Mononuclear cell (primary cell): ENCODE data around the gene ATAD2B. TPM values are rescaled to one million over a fixed set of nuclear protein-coding genes. Genes with fewer than 3 reads are reported as not detected.
"Not testable (repeated sequence)": the region's sequence is repeated elsewhere in the genome, so short reads cannot be mapped to it uniquely, and the experiment has no call there.

Experiments used
- H3K27me3 ChIP-seq: 2 replicates; pipeline ENCODE4 v1.6.0; 2011; ENCODE audit warnings: low read length, control low read depth; ENCODE audit not compliant: insufficient read depth
- H3K4me1 ChIP-seq: 2 replicates; pipeline ENCODE4 v1.5.1; 2011; ENCODE audit warnings: mild to moderate bottlenecking, low read length, control low read depth; ENCODE audit not compliant: insufficient read depth
- H3K4me3 ChIP-seq: 2 replicates; pipeline ENCODE4 v1.5.1; 2011; ENCODE audit warnings: mild to moderate bottlenecking, low read length, moderate library complexity
- H3K9me3 ChIP-seq: 2 replicates; pipeline ENCODE4 v1.5.1; 2011; ENCODE audit warnings: low read depth, mild to moderate bottlenecking, control low read depth, low read length
- total RNA-seq: library from RNA; depleted of rRNA; stranded (reverse); fragments of >200 nt; gene quantifications from one replicate; pipeline ENCODE4 v1.2.3, GENCODE V29; 2012

ATAD2B gene
- total RNA-seq, 1 donor, result 55.2 TPM

DNA sequence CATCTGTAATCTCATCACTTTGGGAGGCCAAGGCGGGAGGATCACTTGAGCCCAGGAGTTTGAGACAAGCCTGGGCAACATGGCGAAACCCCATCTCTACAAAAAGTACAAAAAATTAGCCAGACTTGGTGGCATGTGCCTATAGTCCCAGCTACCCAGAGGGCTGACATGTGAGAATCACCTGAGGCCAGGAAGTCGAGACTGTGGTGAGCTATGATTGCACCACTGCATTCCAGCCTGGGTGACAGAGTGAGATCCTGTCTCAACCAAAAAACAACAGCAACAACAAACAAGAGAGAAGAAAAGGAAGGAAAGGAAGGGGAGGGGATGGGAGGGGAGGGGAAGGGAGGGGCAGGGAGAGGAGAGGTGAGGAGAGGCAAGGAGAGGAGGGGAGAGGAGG, 203.9 kb downstream of the ATAD2B start:
- H3K4me3 ChIP-seq, H3K4me1 ChIP-seq, H3K27me3 ChIP-seq: not testable (repeated sequence)
- peaks cover 13% of the 10 kb centered on the region for H3K9me3 ChIP-seq

DNA sequence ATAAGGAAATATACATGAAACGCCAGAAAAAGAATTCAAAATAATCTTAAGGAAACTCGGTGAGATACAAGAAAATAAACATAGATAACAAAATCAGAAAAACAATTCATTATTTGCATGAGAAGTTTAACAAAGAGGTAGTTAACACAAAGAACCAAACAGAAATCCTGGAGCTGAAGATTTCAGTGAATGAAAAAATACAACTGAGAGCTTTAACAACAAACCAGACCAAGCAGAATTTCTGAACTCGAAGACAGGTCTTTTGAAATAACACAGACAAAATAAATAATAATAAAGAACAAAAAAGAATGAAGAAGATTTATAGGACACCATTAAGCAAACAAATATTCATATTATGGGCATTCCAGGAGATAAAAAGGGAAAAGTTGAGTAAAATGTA, 204.7 kb downstream of the ATAD2B start:
- no peaks in the 10 kb centered on the region for H3K4me1 ChIP-seq

DNA sequence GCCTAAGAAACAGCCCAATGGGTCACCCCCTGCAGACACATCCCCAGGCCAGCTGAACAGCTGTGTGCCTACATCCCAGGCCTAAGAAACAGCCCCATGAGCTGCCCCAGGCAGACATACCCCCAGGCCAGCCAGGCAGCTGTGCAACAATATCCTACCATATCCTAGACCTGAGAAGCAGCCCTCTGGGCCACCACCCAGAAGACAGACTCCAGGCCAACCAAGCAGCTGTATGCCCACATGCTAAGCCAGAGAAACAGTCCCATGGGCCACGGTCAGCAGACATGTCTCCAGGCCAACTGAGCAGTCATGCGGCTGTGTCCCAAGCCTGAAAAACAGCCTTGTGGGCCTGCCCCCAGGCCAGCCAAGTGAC, 205.5 kb downstream of the ATAD2B start:
- H3K9me3 ChIP-seq, result peaks cover 13% of the 10 kb centered on the region
- H3K27me3 ChIP-seq, result no peaks in the 10 kb centered on the region
- H3K4me1 ChIP-seq, result no peaks in the 10 kb centered on the region
- no peak overlapping the region for H3K4me3 ChIP-seq

More for the DNA sequence above, 204.7 kb downstream of the ATAD2B start:
- Histone ChIP-seq H3K9me3 (peaks cover 13% of the 10 kb centered on the region), H3K4me3 (no peak overlapping the region), H3K27me3 (no peaks in the 10 kb centered on the region)

DNA sequence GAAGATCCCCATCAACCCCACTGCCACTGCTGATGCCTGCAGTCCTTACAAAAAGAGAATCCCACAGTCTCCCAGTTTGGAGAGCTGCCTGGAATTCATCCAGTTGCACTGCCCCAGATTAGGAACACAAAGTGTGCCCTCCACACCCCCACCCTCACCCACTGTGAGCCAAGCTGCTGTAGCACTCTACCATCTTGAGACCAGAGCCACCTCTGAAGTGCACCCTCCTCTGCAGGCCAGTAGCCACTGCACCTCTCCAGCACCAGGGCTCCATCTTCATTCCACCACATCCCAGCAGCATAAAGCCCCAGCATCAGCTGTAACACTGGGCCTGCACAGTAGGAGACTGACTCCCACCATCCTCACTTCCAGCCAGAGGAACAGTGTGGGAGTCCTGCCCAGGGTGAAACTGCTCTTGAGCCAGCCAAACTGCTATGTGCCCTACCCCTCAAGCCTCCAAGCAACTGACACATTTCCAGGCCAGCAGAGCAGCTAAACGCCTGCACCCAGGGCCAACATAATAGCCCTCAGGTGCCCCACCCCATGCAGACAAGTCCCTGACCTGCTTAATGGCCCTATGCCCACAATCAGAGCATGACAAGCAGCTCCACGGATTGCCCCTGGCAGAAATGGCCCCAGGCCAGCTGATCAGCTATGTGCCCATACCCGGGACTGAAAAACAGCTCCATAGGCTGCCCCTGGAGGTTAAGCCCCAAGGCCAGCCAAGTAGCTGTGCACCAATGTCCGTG, 206.0 kb downstream of the ATAD2B start:
- H3K4me1 ChIP-seq, result no peaks in the 10 kb centered on the region
- peaks cover 13% of the 10 kb centered on the region for H3K9me3 ChIP-seq
- H3K27me3 ChIP-seq, result no peaks in the 10 kb centered on the region
- H3K4me3 ChIP-seq, result no peak overlapping the region

DNA sequence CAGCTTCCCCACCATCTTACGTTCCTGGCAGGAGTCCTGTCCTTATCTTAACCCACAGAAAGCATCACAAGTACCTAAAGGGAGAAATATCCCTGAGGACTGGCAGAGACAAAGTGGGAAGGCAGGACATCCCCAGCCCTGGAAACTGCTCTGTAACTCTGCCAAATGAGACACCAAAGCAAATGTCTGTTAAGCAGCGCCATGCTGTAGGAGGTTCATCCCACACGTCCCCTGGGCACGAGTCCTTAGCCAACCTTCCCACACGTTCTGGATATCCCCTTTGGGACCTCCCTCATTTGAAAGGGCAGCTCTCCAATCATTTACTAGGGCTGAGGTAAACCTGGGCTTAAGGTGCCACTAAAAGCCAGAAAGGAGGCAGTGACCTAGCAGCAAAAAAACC, 207.2 kb downstream of the ATAD2B start:
- H3K27me3 ChIP-seq, result no peaks in the 10 kb centered on the region
- no peak overlapping the region for H3K4me3 ChIP-seq
- H3K9me3 ChIP-seq, result peaks cover 13% of the 10 kb centered on the region

DNA sequence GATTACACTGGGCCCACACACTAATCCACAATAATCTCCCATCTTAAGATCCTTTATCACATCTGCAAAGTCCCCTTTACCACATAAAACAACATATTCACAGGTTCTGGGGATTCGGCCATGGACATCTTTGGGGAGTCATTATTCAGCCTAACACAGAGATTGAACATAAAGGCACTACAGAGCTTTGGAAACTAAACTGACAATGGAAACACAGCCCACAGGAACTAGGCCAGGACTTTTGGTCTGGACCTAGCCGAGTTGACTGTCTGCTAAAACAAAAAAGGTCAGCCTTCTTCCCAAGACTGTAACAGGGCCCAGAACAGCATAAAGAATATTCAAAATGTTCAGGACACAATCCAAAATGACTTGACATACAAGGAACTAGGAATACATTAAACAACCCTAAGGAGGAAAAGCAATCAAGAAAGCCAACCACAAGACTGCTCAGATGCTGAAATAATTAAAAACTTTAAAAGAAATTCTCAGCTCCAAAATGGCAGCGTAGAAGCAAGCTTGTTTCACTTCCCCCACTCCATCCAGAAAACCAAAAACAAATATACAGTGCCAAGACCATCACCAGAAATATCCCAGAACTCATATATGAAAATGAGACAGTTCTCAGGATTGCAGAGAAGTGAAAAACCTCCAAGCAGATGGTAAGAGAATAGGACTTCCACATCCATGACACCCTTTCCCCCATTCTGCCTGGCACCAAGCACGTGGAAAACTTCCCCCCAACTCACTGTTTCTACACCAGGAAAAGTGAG, 207.8 kb downstream of the ATAD2B start:
- Histone ChIP-seq H3K4me1 (no peaks in the 10 kb centered on the region), H3K4me3 (no peak overlapping the region), H3K9me3 (peaks cover 13% of the 10 kb centered on the region), H3K27me3 (no peaks in the 10 kb centered on the region)

More for the DNA sequence above, 207.2 kb downstream of the ATAD2B start:
- no peaks in the 10 kb centered on the region for H3K4me1 ChIP-seq

DNA sequence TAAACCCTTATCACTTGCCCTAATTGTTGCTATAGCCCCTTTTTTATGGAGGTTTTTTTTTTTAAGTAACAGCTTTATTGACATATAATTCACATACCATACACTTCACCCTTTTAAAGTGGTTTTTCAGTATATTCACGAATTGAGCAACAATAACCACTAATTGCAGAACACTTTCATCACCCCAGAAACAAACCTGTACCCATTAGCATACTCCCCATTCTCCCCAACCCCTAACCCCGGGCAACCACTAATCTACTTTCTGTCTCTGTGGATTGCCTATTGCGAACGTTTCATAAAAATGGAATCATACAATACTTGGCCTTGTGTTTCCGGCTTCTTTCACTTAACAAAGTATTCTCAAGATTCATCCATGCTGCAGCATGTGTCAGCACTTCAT, 213.6 kb downstream of the ATAD2B start:
- no peaks in the 10 kb centered on the region for H3K9me3 ChIP-seq
- H3K4me3 ChIP-seq, result no peak overlapping the region
- H3K4me1 ChIP-seq, result no peaks in the 10 kb centered on the region
- no peaks in the 10 kb centered on the region for H3K27me3 ChIP-seq

DNA sequence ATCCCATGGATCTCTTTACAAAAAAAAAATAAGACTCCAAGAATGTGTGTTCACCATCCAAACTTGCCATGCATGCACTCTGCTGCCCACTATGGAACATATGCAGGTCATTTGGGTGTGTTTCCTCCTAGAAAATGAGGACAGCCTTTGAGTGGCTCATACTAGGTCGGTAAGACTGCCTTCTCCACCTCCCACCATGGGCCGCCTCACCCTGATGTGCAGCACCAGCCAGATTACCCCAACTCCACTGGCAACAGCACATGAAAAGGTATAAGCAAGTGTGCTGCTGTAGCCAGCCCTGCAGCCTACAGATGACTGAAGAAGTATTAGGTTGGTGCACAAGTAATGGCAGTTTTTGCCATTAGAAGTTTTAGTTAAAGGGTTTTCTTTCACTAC, 214.2 kb downstream of the ATAD2B start:
- Histone ChIP-seq H3K27me3 (no peaks in the 10 kb centered on the region), H3K4me1 (no peaks in the 10 kb centered on the region), H3K9me3 (no peaks in the 10 kb centered on the region), H3K4me3 (no peak overlapping the region)

DNA sequence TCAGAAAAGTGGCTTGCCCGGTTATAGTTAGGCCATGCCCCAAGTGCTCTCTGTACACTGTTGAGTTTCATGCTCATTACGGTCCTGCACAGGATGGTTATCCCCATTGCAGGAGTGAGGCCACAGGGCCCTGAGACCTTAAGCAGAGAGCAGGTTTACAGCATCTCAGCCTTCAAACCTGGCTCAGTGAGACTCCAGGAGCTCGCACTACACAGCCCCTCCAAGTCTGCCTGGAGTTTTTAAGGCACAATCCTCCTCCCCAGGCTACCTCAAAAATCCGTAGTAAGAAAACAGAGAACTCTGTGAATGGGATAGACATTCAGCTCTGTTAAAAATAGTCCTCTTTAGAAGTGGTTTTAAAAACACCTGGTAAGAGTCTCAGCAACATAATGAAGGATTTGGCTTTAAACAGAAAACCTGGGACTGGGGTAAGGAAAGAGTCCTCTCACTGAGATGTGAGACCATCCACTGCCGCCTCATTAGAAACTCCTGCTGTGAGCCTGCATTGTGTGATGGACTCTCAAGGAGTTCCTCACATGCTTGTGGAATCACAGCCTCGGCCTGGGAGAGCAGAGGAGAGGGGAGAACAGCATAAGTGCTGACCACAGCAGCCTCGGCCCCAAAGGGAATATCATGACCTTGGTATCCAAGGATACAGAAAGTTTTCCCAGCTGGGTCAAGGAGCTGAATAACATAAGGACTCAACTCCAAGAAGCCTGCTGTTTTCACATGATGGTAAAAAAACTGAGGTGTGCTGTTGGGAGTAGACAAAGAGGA, 214.8 kb downstream of the ATAD2B start:
- H3K27me3 ChIP-seq, result no peaks in the 10 kb centered on the region
- no peak overlapping the region for H3K4me3 ChIP-seq
- H3K4me1 ChIP-seq, result no peaks in the 10 kb centered on the region
- H3K9me3 ChIP-seq, result no peaks in the 10 kb centered on the region

DNA sequence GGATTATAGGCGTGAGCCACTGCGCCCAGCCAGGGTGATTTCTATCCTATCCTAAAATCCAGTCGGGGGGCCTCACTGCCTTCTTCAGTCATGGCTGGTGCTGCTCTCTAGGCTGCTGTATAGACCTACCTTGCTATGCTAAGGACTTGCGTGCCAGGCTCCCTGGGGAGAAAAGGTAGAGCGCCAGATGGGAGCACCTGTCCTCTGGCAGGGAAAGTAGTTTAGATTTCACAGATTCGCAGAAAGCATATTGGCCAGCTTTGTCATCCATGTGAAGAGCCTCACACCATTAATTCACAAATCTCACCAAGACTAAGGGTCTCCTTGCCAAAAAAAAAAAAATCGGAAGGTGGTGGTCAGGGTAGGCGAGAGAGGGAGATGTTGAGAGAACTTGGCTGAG, 217.6 kb downstream of the ATAD2B start:
- Histone ChIP-seq H3K9me3 (no peaks in the 10 kb centered on the region), H3K4me3 (no peak overlapping the region), H3K4me1 (no peaks in the 10 kb centered on the region), H3K27me3 (no peaks in the 10 kb centered on the region)

DNA sequence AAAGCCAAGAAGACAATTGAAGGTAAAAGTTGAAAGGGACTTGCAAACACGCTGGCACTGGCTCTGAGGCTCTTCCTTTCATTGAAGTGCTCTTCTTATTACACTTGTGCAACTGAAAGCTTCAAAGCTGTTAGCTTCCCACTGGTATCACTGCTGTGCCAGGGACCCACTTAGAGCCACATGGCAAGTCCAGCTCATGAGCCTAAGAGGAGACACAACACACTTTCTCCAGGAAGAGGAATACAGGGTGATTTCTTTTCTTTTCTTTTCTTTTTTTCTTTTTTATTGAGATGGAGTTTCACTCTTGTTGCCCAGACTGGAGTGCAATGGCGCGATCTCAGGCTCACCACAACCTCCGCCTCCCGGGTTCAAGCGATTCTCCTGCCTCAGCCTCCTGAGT, 218.2 kb downstream of the ATAD2B start:
- Histone ChIP-seq H3K27me3 (no peaks in the 10 kb centered on the region), H3K9me3 (no peaks in the 10 kb centered on the region), H3K4me3 (no peak overlapping the region), H3K4me1 (no peaks in the 10 kb centered on the region)

DNA sequence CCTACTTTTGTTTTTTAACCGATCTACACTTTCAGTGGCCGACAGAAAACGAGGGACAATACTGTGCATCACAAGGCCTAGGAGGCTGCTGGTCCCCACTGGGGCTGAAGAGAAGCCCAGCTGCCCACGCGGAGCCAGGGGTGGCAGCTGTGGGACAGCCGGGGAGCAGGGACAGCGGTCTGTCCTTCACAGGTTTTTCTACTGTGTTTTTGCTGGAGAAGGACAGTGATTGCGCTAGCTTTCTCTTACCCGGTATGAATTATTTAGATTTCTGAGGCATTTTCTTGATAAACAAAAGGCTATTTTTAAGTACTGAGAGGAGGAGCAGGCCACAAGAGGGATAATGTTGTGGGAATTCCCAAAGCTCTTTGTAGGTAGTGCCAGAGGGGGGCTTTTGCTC, 219.8 kb downstream of the ATAD2B start:
- Histone ChIP-seq H3K4me3 (no peak overlapping the region), H3K9me3 (no peaks in the 10 kb centered on the region), H3K4me1 (no peaks in the 10 kb centered on the region), H3K27me3 (no peaks in the 10 kb centered on the region)

DNA sequence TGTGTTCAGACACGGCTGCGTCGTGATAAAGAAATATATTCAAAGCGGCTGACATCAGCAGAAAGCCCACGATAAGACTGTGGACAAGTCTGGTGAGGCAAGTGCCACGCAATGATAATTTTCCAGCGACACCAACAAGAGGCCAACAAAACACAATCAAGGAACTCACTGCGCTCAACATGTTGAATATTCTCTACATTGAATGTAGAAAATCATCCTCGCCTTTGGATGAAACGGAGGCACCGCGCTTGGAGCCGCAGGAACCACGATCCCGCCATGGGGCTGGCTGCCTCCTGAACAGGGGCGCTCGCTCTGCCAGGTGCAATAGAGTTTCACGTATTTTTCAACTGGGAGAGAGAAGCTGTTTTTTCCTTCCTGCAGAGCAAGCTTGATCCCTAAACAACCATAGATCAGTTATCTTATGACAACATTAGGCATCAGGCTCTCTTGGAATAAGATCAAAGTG, 220.3 kb downstream of the ATAD2B start:
- Histone ChIP-seq H3K9me3 (no peaks in the 10 kb centered on the region), H3K4me3 (no peak overlapping the region), H3K4me1 (no peaks in the 10 kb centered on the region), H3K27me3 (no peaks in the 10 kb centered on the region)

DNA sequence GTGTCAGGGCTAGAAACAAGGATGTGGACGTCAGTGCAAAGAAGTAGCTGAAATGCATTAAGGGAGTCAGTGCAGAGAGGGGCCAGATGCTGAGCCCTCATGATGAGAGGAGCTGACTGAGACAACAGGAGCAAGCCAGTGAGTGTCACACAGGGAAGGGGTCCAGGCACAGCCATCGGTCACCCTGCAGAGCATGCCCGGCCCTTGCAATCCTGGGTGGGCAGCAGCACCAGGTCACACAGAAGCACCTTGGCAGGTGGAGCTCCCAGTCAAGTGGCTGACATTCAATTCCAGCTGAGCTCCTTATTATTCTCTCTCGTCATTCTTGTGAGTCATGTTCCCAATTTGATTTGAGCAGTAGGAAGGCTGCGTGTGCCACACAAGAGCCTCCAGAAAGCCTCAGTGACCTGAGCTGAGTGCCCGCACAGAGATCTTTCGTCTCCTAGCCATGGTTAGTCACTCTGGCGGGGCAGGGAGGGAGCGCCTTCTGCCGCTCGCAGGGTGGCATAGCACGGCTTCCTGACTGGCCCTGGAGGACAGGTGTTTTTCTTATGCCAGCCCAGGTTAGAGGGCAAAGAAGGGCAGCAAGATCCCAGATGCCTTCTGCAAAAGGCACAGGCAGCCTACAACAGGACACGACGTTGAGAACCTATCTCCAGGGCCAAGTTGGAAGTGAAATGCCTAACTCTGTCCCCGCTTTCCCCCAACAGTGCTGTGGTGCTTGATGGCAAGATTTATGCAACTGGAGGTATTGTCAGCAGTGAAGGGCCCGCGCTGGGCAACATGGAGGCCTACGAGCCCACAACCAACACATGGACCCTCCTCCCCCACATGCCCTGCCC, 220.9 kb downstream of the ATAD2B start:
- no peaks in the 10 kb centered on the region for H3K9me3 ChIP-seq
- no peak overlapping the region for H3K4me3 ChIP-seq
- H3K27me3 ChIP-seq, result no peaks in the 10 kb centered on the region
- H3K4me1 ChIP-seq, result no peaks in the 10 kb centered on the region
